ELR (cell line): Measurements from ENCODE around the gene NEURL1B.
A peak's percentile ranks its signal among the peaks of the same experiment; 100 is the strongest.
"Not testable (repeated sequence)": the region's sequence is repeated elsewhere in the genome, so short reads cannot be mapped to it uniquely, and the experiment has no call there.

ENCODE experiments used
- DNase-seq: peaks from one replicate; pipeline ENCODE4 v3.0.0-alpha.2; 2015; ENCODE audit warnings: low read depth

Gene NEURL1B

GRCh38 chr5:172678362-172678874, 37.4 kb downstream of the NEURL1B start:
- not testable (repeated sequence) for DNase-seq

DNA sequence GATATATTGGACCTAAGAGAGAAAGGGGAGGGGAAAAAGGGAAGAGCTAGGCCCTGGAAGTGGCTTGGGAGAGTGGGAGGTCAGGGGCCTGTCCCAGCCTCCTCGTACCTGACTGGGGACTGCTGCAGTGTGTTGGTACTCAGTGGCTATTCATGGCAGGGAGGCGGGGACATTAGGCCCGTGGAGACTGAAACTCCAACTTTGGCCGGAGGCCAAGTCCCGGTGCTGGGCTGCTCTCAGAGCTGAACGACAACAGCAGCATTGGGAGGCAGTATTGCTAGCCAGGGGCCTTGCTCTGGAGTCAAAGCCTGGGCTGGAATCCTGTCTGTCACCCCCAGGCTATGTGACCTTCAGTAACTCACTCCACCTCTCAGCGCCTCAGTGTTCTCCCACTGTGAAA, 37.8 kb downstream of the NEURL1B start:
- no peak for DNase-seq

DNA sequence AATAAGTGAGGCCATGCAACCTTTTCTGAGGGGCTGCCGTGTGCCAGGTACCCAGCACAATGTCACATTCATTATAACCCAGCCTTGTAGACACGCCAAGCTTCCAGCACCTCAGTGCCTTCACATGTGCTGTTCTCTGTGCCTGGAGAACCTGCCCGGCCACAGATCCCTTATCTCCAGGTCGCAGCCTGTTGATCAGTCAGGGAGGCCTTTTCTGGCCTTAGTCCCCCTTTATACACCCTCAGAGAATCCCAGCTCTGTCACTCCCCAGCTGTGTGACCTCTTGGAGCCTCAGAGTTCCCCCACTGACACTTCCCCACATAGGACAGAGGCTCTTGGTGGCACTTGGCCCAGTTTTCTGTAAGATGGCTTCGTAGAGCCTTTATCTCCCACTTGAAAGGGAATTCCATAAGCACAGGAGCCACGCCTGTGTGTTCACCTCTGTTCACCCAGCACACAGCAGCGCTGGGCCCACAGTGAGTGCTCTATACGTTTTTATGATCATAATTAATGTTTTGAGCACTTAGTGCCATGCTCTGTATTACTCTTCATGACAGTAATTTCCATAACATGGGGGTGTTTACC, 38.7 kb downstream of the NEURL1B start:
- no peak for DNase-seq

DNA sequence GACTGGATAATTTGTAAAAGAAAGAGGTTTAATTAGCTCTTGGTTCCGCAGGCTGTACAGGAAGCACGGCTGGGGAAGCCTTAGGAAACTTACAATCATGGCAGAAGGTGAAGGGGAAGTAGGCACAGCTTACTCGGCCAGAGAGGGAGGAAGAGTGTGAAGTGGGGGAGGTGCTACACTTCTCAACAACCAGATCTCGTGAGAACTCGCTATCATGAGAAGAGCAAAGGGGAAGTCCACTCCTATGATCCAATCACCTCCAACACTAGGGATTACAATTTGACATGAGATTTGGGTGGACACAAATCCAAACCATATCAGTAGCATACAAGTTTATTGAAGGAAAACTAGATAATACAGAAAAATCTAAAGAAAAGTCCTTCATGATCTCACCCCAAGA, 39.9 kb downstream of the NEURL1B start:
- DNase-seq: no peak

DNA sequence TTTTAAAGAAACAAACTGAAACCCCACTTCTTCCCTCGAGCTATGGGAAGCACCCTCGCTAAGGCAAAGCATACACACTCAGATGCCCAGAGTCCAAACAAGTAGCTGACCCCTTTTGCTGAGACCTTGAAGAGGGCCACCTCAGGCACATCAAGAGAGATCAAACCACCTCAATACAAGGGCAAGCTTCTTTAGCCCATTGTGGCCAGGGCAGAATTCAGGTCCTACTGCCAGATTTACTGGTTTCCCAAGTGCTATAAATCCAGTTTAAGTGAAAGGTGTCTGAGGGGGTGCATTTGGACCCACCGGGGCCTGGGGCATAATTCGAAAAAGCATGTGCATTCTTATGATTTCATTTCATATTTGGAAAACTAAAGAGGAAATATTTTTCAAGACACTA, 40.4 kb downstream of the NEURL1B start:
- no peak for DNase-seq

GRCh38 chr5:172683264-172683644, 42.2 kb downstream of the NEURL1B start:
- no peak for DNase-seq

- no peak for DNase-seq
Observed at GRCh38 chr5:172683645-172684471, 42.8 kb downstream of the NEURL1B start.

DNA sequence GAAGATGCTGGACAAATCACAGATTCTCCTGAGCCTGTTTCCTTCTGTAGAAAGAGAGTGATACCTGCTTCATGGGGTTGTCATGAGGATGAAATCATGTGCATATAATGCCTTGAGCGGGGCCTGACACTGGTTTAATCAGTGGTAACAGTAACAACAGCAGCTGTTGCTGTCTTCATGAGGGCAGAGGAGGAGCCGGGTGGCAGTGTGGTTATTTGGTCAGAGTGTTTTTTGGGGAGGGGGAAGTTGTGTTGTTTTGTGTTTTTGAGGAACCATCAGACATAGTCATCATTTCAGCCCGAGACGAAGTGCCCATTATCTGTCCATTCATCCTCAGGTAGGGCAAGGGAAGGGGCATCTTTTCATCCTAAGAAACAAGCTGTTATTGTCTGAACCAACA, 44.0 kb downstream of the NEURL1B start:
- no peak for DNase-seq

GRCh38 chr5:172686111-172686510, 45.0 kb downstream of the NEURL1B start:
- DNase-seq: peak; percentile 48

DNA sequence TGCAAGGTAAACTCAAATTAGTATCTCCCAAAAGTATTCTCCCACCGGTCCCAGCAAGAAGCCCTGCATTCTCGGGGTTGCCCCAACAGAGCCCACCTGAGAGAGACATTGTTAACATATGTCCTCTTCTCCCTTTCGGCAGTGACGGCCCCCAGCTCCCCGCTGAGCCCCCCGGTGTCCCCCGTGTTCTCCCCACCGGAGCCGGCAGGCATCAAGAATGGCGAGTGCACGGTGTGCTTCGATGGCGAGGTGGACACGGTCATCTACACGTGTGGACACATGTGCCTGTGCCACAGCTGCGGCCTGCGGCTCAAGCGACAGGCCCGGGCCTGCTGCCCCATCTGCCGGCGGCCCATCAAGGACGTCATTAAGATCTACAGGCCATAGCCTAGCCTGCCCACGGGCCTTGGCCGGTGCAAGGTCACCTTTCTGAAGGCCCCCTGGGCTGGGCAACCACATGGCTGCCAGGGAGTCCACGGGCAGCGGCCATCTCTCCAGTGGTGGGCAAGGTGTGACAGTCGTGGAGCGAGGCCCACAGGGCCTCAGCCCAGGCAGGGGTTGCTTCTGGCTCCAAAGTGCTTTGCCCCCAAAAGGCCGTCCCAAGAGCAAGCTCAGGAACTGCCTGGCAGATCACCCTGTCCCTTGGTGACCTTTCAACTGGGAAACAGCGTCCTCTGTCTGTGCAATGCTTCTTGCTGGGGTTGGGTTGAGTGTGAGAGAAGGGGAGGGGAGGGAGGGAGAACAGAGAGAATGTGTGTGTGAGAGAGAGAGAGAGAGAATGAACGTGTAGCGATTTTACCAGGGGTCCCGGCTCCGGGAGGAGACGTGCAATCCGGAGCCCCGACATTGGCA, 45.7 kb downstream of the NEURL1B start:
- DNase-seq: no peak

GRCh38 chr5:172687940-172688339, 46.9 kb downstream of the NEURL1B start:
- DNase-seq: no peak

- DNase-seq: no peak
Observed at GRCh38 chr5:172688349-172689217, 47.5 kb downstream of the NEURL1B start.

DNA sequence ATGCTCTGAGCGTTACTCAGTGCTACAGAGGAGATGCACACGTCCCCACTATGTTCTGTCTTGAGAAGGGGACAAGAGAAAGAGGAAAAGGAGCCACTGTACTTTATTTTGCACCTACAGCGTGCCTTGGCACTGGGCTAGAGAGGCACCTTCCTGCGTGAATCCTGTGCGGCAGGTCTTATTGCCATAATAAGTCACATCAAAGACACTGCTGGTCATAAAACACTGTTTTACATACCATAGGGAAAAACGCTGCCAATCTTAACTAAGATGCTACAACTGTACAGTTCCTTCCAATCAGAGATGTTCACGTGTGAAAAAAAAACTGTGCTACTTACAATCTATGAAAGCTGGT, 48.1 kb downstream of the NEURL1B start:
- no peak for DNase-seq

DNA sequence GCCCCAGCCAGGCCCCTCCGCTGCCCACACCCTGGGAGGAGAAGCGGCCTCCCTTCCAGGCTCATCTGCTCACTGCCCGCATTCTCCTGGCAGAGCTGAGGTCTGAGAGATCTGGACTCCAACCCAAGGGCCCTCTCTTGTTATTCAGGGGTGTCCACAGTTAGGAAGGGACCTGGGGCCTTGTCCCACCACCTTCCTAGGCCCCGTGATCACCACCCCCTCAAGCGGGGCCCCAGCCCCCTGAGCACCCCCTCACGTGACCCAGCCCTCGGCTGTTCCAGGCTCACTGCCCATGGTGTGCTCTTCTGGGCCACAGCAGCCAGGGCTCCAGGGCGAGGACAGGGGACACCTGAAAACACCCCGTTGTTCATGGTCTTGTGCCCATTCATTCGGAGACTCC, 48.7 kb downstream of the NEURL1B start:
- DNase-seq: no peak

- no peak for DNase-seq
Observed at GRCh38 chr5:172690258-172691075, 49.4 kb downstream of the NEURL1B start.

- DNase-seq: no peak
Observed at GRCh38 chr5:172691886-172692285, 50.8 kb downstream of the NEURL1B start.

- DNase-seq: no peak
Observed at GRCh38 chr5:172692451-172692850, 51.4 kb downstream of the NEURL1B start.

- no peak for DNase-seq
Observed at GRCh38 chr5:172692981-172693380, 51.9 kb downstream of the NEURL1B start.

- no peak for DNase-seq
Observed at GRCh38 chr5:172694061-172694460, 53.0 kb downstream of the NEURL1B start.

GRCh38 chr5:172694541-172694940, 53.5 kb downstream of the NEURL1B start:
- DNase-seq: no peak
